HepG2 (cell line): Measurements from ENCODE around the gene UTP15. TPM values are rescaled to one million over a fixed set of nuclear protein-coding genes. Genes with fewer than 3 reads are reported as not detected.

Experiments used
- ATRX ChIP-seq: sonication (generic); formaldehyde crosslinking; IDR thresholded peaks from 2 replicates; pipeline ENCODE4 v1.4.0; 2020; ENCODE audit warnings: missing genetic modification reagents, borderline replicate concordance
- CEBPB ChIP-seq: IDR thresholded peaks from 2 replicates; pipeline ENCODE4 v1.6.1; 2011; ENCODE audit warnings: low read depth, low read length, improper control_type of control experiment, borderline replicate concordance
- CENPX ChIP-seq: sonication (generic); formaldehyde crosslinking; IDR thresholded peaks from 2 replicates; pipeline ENCODE4 v1.9.0; 2021; ENCODE audit warnings: mild to moderate bottlenecking, missing genetic modification reagents, moderate library complexity
- HIVEP1 ChIP-seq: sonication (generic); formaldehyde crosslinking; IDR thresholded peaks from 2 replicates; pipeline ENCODE4 v1.4.0; 2020; ENCODE audit warnings: mild to moderate bottlenecking, missing genetic modification reagents
- HNF4A ChIP-seq: sonication (generic); formaldehyde crosslinking; IDR thresholded peaks from 2 replicates; pipeline ENCODE4 v1.4.0; 2020; ENCODE audit warnings: missing genetic modification reagents
- HNRNPK ChIP-seq: fragments of 200-400 bp; formaldehyde crosslinking; IDR thresholded peaks from 2 replicates; pipeline ENCODE4 v1.6.1; 2018; ENCODE audit warnings: low read length, low read depth, moderate library complexity, mild to moderate bottlenecking; ENCODE audit not compliant: poor library complexity, severe bottlenecking
- KLF9 ChIP-seq: IDR thresholded peaks from 2 replicates; pipeline ENCODE4 v1.6.1; 2016; ENCODE audit warnings: low read depth
- MAFK ChIP-seq, 2 experiments: IDR thresholded peaks in 1 of 2; conservative IDR thresholded peaks in 1 of 2; 2 replicates each; pipeline ENCODE4 v1.6.1; 2011; ENCODE audit warnings: improper control_type of control experiment in 2 of 2, low read length in 2 of 2
- MXD3 ChIP-seq: IDR thresholded peaks from 2 replicates; pipeline ENCODE4 v1.6.1; 2016; ENCODE audit warnings: mild to moderate bottlenecking, missing biosample characterization, missing genetic modification reagents
- NFKB2 ChIP-seq: sonication (generic); formaldehyde crosslinking; IDR thresholded peaks from 2 replicates; pipeline ENCODE4 v1.4.0; 2020; ENCODE audit warnings: missing genetic modification reagents, borderline replicate concordance
- NFYB ChIP-seq: sonication (generic); formaldehyde crosslinking; IDR thresholded peaks from 2 replicates; pipeline ENCODE4 v1.4.0; 2020; ENCODE audit warnings: missing genetic modification reagents
- NR1H2 ChIP-seq: sonication (generic); formaldehyde crosslinking; IDR thresholded peaks from 2 replicates; pipeline ENCODE4 v1.8.1; 2022; ENCODE audit warnings: low read depth, missing genetic modification reagents, borderline replicate concordance
- RAD51 ChIP-seq: fragments of 450-650 bp; IDR thresholded peaks from 2 replicates; pipeline ENCODE4 v1.6.1; 2016; ENCODE audit warnings: borderline replicate concordance
- SRSF1 ChIP-seq: fragments of 200-400 bp; formaldehyde crosslinking; optimal IDR thresholded peaks from 2 replicates; pipeline ENCODE3; 2017; ENCODE audit warnings: mild to moderate bottlenecking, low read depth, low read length, moderate library complexity
- SRSF4 ChIP-seq: fragments of 200-400 bp; formaldehyde crosslinking; IDR thresholded peaks from one replicate; pipeline ENCODE4 v1.6.1; 2018; ENCODE audit warnings: mild to moderate bottlenecking, low read depth, low read length, moderate library complexity; ENCODE audit not compliant: poor library complexity, severe bottlenecking
- SUZ12 ChIP-seq: fragments of 150-350 bp; IDR thresholded peaks from 2 replicates; pipeline ENCODE4 v1.6.1; 2014; ENCODE audit warnings: low read depth, low read length
- ZBTB7A ChIP-seq: sonication (generic); formaldehyde crosslinking; IDR thresholded peaks from 2 replicates; pipeline ENCODE4 v1.8.0; 2022; ENCODE audit warnings: mild to moderate bottlenecking, missing genetic modification reagents
- ZFP37 ChIP-seq: sonication (generic); formaldehyde crosslinking; IDR thresholded peaks from 2 replicates; pipeline ENCODE4 v1.4.0; 2020; ENCODE audit warnings: missing genetic modification reagents, borderline replicate concordance
- ZNF260 ChIP-seq: sonication (generic); formaldehyde crosslinking; IDR thresholded peaks from 2 replicates; pipeline ENCODE4 v1.4.0; 2020; ENCODE audit warnings: missing genetic modification reagents, low read depth, mild to moderate bottlenecking, borderline replicate concordance
- ZNF367 ChIP-seq: sonication (generic); formaldehyde crosslinking; IDR thresholded peaks from 2 replicates; pipeline ENCODE4 v1.4.0; 2020; ENCODE audit warnings: missing genetic modification reagents, borderline replicate concordance
- ZNF543 ChIP-seq: sonication (generic); formaldehyde crosslinking; IDR thresholded peaks from 2 replicates; pipeline ENCODE4 v1.4.0; 2020; ENCODE audit warnings: mild to moderate bottlenecking, missing genetic modification reagents
- ZNF629 ChIP-seq: sonication (generic); formaldehyde crosslinking; conservative IDR thresholded peaks from 2 replicates; pipeline ENCODE4 v1.5.0; 2020; ENCODE audit warnings: missing genetic modification reagents
- polyA plus RNA-seq, 8 experiments: library from polyadenylated mRNA; depleted of rRNA in 3 of 8; stranded (reverse) in 7 of 8; unstranded in 1 of 8; fragments of >200 nt; fragmentation: Illumina TruSeq in 4 of 8; extraction: Trizol in 4 of 8; gene quantifications; 2 replicates each; pipeline versions ENCODE4 v1.2.1 to v1.2.3, GENCODE V29; 2011 to 2016; ENCODE audit warnings: low read depth in 4 of 8, missing spikeins in 1 of 8, mixed read lengths in 1 of 8; ENCODE audit not compliant: insufficient read depth in 1 of 8
- total RNA-seq, 5 experiments: library from RNA; depleted of rRNA; stranded (reverse); fragments of >200 nt; fragmentation: Illumina TruSeq; extraction: Trizol; gene quantifications; 2 replicates each; pipeline ENCODE4 v1.2.3, GENCODE V29; 2016; ENCODE audit warnings: low read depth in 1 of 5
- TF ChIP-seq, protein P1 (sequence below): sonication (generic); formaldehyde crosslinking; IDR thresholded peaks from 2 replicates; pipeline ENCODE4 v1.4.0; 2020; ENCODE audit warnings: mild to moderate bottlenecking, missing genetic modification reagents, borderline replicate concordance

The UTP15 gene
- total and polyA plus RNA-seq, 2 of the 13 experiments (the other 11 are each of a cell fraction or from before 2014, with no cell fraction given), result 7.3 to 35.8 TPM

DNA sequence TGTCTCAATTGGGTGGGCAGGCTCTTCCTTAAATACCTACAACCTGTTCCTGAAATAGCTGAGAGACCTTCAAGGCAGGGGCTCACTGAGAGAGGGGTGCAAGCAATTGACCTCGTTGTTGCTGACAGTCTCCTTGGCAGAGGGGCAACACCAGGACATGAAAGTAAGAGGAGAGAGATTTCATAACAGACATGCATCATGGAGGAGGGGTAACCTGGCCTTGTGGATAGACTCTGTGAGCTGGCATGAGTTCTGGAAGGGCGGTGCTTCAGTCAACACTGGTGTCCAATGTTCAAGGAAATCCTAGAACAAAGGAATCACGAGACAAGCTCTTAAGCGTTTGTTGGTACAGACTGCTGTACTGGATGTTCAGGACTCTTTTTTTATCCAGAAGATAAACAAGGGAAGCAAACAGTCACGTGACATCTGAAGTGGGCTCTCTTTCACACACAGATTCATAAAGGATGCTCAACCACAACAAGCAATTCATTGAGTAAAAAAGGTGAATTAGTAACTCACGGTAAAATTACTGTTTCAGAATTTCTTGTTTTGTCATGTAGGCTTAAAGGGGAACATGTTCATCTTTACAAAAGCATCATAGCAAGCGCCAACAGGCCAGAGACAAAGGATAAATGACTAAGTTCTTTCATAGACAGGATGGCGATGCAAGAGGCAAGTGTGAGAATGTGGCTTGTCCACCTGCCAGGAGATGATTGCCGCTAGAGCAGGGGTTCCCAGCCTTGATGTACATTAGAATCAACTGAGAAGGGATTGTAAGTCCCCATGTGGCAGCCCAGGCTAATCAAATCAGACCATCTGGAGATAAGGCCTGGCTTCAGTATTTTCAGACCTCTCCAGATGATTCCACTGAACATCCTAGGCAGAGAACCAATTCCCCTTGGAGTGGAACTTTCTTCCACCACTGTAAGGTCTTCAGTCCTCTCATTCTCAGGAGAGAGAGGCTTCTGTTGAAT, 20.8 kb upstream of the UTP15 start (continued):
- TF ChIP-seq MAFK (conservative IDR thresholded peaks at IDR 0.05 in 1 of 2, IDR thresholded peaks at IDR 0.05 in 1 of 2; ENCODE audit: low read length in 2 of 2), result no peak
- TF ChIP-seq ZNF543 (CRISPR knock-in tag), result 0 out of 2 replicates have a peak, but pooled peaks have one; percentile 85
- TF ChIP-seq ATRX, result no peak
- no peak for TF ChIP-seq MXD3 (CRISPR knock-in tag)
- peak; percentile 99 for TF ChIP-seq RAD51
- no peak for TF ChIP-seq NFKB2 (CRISPR knock-in tag)
- no peak for TF ChIP-seq ZNF629 (CRISPR knock-in tag)
- no peak for TF ChIP-seq KLF9 (CRISPR knock-in tag)
- no peak for TF ChIP-seq SUZ12
- TF ChIP-seq CENPX, result no peak
- no peak for TF ChIP-seq SRSF1
- peak; percentile 55; the same call in 1 of the 2 replicates for TF ChIP-seq HIVEP1 (CRISPR knock-in tag)
- TF ChIP-seq ZFP37 (CRISPR knock-in tag), result no peak
- peak; percentile 88 for TF ChIP-seq CEBPB
- TF ChIP-seq ZNF367 (CRISPR knock-in tag), result no peak
- TF ChIP-seq, protein P1, sequence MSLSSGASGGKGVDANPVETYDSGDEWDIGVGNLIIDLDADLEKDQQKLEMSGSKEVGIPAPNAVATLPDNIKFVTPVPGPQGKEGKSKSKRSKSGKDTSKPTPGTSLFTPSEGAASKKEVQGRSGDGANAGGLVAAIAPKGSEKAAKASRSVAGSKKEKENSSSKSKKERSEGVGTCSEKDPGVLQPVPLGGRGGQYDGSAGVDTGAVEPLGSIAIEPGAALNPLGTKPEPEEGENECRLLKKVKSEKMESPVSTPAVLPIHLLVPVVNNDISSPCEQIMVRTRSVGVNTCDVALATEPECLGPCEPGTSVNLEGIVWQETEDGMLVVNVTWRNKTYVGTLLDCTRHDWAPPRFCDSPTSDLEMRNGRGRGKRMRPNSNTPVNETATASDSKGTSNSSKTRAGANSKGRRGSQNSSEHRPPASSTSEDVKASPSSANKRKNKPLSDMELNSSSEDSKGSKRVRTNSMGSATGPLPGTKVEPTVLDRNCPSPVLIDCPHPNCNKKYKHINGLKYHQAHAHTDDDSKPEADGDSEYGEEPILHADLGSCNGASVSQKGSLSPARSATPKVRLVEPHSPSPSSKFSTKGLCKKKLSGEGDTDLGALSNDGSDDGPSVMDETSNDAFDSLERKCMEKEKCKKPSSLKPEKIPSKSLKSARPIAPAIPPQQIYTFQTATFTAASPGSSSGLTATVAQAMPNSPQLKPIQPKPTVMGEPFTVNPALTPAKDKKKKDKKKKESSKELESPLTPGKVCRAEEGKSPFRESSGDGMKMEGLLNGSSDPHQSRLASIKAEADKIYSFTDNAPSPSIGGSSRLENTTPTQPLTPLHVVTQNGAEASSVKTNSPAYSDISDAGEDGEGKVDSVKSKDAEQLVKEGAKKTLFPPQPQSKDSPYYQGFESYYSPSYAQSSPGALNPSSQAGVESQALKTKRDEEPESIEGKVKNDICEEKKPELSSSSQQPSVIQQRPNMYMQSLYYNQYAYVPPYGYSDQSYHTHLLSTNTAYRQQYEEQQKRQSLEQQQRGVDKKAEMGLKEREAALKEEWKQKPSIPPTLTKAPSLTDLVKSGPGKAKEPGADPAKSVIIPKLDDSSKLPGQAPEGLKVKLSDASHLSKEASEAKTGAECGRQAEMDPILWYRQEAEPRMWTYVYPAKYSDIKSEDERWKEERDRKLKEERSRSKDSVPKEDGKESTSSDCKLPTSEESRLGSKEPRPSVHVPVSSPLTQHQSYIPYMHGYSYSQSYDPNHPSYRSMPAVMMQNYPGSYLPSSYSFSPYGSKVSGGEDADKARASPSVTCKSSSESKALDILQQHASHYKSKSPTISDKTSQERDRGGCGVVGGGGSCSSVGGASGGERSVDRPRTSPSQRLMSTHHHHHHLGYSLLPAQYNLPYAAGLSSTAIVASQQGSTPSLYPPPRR (CRISPR knock-in tag), result peak; percentile 93
- peak; percentile 98 for TF ChIP-seq HNF4A
- TF ChIP-seq HNRNPK, result no peak
- TF ChIP-seq ZBTB7A (CRISPR knock-in tag), result no peak
- no peak for TF ChIP-seq ZNF260 (CRISPR knock-in tag)
- TF ChIP-seq NFYB (CRISPR knock-in tag), result no peak
- no peak for TF ChIP-seq SRSF4
- TF ChIP-seq NR1H2 (CRISPR knock-in tag), result no peak
